HG02623 (cell line): Measurements from ENCODE around the gene GHDC.
"Not testable (repeated sequence)": the region's sequence is repeated elsewhere in the genome, so short reads cannot be mapped to it uniquely, and the experiment has no call there.

ENCODE experiments used
- ATAC-seq: cut with Tn5 transposase; IDR thresholded peaks from one replicate; pipeline ENCODE4 v1.9.1; 2021; ENCODE audit warnings: moderate library complexity; ENCODE audit not compliant: unreplicated experiment

GHDC gene, protein sequence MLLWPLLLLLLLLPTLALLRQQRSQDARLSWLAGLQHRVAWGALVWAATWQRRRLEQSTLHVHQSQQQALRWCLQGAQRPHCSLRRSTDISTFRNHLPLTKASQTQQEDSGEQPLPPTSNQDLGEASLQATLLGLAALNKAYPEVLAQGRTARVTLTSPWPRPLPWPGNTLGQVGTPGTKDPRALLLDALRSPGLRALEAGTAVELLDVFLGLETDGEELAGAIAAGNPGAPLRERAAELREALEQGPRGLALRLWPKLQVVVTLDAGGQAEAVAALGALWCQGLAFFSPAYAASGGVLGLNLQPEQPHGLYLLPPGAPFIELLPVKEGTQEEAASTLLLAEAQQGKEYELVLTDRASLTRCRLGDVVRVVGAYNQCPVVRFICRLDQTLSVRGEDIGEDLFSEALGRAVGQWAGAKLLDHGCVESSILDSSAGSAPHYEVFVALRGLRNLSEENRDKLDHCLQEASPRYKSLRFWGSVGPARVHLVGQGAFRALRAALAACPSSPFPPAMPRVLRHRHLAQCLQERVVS

DNA sequence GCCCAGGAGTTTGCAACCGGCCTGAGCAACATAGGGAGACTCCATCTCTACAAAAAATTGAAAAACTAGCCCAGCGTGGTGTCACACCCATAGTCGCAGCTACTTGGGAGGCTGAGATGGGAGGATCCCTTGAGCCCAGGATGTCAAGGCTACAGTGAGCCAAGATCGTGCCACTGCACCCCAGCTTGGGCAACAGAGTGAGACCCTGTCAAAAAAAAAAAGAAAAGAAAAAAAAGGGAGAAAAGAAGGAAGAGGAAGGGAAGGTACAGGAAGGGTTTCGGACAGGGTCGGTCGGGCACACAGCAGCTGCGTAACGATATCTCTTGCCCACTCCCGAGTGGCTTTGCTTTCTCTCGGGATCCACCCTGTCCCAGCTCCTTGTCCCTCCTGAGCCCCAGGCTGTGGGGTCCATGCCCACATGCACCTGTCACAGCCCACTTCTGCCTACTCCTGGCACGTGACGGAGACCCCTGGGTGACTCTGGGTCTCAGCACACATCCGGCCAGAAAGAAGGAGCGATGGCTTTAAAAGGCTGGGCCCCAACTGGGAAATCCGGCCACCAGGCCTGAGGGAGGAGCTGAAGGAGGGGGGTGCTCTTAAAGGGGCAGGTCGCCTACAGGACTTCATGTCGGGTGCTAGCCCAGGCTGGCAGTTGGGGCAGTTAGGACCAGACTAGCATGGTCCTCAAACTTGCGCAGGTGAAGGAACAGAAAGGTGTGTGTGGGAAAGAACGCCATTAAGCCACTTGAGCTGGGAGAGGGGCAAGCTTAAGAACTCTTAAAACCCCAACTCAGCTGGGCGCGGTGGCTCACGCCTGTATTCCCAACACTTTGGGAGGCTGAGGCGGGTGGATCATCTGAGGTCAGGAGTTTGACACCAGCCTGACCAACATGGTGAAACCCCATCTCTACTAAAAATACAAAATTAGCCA, at the start of gene GHDC:
Gene GHDC, minus strand, starts transcription at position 526 of the 931 bp plus-strand sequence. CDS start 913 bp downstream, outside the sequence.
- ATAC-seq: peak; percentile 86

DNA sequence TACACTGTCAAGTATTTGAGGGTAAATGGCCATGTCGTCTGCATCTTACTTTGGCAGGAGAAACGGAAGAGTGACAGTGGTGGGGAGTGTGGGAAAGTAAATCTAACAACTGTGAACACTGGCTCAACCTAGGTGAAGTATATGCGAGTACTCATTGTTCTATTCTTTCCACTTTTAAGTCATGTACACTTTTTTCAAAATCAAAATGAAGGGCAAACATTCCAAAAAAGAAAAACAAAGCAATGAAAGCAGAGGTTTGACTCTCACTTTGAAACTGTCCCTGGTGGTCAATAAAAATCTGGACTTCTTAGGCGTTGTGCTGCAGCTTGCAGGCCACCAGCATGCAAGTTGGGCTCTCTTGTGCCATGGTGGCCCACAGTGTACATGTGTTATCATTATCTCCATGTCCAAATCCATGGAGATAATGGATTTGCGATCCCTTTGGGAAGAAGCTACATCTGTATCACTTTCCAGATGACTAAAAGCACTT, 49.2 kb upstream of the GHDC start:
- ATAC-seq: no peak

DNA sequence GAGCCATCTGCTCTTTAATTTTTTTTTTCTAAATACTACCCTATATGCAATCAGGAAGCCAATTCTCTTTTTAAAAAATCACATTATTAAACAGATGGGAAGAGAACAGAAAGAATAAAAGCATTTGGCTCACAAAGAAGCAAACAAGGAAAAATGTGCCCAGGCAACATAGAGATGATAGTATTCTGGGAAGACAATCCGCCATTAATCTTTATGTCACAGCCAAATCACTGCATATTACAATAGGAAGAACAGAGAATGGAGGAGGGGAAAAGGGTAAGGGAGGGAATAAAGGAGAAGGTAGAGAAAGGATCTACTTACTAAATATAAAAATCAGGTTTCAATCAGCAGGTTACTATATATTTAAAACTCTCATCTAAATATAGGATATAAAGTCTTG, 47.6 kb upstream of the GHDC start:
- no peak for ATAC-seq

DNA sequence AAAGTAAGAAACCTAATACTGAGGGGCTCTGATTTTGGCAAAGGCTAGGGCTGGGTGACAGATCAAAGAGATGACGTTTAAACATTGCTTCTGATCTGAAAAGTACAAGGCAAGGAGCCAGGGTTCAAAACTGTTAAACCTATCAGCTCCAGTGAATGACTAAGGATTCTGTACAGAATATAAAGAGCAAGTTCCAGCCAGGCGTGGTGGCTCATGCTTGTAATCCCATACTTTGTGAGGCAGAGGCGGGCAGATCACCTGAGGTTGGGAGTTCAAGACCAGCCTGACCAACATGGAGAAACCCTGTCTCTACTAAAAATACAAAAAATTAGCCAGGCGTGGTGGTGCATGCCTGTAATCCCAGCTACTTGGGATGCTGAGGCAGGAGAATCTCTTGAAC, 46.6 kb upstream of the GHDC start:
- ATAC-seq: not testable (repeated sequence)

DNA sequence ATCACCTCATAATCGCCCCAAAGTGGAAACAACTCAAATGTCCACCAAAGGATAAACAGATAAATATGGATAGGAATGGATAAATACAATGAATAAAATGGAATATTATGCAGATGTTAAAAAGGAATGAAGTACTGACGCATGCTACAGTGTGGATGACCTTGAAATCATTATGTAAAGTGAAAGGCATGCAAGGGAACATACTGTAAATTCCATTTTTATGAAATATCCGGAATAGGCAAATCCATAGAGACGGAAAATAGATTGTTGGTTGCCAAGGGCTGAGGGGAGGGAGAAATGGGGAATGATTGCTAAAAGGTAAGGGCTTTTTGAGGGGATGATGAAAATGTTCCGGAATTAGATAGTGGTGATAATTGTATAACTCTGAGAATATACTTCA, 45.9 kb upstream of the GHDC start:
- no peak for ATAC-seq

DNA sequence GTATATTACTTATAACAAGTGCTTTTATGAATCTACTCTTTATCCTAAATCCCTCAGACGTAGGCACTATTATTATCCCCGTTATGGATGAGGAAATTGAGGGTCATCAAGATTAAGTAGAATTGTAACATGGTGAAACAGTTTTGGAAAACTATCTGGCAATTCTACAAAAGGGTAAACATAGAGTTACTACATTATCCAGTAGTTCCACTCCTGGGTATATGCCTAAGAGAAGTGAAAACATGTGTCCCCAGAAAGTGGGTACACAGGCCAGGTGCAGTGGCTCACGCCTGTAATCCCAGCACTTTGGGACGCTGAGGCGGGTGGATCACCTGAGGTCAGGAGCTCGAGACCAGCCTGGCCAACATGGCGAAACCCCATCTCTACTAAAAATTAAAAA, 45.3 kb upstream of the GHDC start:
- ATAC-seq: not testable (repeated sequence)

DNA sequence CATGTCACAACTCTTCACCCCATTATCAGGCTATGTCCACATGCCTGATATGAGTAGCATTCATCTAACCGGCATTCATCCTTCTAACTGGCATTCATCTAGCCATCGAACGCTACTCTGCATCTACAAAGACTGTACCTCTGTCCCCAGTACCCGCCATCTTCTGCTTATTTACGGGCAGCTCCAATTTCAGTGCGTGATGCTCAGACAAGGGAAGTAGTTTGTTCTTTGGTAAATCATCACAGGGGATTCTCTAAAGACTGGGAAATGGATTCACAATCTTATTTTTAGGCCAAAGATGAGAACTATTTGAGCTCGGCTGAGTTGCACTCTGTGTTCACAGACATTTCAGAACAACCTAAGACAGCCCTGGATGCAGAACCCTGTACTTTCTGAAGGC, 42.5 kb upstream of the GHDC start:
- ATAC-seq: no peak

DNA sequence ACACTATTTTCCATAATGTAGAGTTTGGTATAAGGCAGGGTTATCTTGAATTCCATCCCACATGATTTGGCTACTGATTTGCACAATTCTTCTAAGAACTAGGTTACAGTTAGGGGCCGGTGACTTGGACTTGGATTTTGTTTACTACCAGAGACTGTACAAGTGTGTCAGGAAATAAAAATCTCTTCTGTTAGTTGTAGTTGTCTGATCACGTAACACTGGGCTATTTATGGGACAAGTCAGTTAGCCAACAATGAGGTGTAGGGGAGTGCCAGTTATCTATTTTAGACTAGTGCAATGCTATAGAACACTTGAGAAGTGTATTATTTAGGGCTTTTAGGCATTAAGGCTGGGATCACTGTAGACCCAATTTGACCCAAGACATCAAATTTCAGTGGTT, 39.7 kb upstream of the GHDC start:
- ATAC-seq: no peak

DNA sequence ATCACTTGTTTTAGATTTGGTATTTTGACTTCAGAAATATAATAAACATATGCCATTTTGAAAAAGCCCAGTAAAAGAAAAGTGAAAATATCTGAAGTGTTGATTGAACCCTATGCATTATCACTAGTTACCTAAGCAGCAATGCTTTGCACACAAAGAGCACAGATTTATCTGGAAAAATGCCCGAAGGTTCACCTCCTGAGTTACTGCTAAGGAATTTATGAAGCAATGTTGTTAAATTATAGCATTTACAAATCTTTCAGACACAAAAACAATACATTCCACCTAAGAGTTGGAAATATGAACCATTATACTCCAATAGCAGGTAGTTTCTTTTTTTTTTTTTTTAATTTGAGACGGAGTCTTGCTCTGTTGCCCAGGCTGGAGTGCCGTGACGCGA, 38.9 kb upstream of the GHDC start:
- ATAC-seq: no peak

DNA sequence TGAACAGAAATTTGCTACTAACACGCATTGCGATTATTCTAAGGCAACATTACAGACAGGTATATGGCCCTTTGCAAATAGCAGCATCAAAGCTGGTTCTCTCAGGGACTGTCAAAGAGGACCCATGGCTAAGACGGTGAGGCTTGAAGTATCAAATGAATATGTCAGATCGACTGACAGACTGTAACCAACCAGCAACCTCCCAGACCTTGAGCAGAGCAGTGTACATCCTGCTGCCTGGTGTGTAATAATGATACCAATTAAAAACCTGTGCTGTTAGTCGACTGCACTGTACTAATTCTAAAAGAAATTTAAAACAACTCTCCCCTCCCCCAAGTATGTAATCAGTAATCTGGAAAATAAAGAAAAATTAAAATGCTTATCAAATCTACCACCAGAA, 35.9 kb upstream of the GHDC start:
- ATAC-seq: no peak

DNA sequence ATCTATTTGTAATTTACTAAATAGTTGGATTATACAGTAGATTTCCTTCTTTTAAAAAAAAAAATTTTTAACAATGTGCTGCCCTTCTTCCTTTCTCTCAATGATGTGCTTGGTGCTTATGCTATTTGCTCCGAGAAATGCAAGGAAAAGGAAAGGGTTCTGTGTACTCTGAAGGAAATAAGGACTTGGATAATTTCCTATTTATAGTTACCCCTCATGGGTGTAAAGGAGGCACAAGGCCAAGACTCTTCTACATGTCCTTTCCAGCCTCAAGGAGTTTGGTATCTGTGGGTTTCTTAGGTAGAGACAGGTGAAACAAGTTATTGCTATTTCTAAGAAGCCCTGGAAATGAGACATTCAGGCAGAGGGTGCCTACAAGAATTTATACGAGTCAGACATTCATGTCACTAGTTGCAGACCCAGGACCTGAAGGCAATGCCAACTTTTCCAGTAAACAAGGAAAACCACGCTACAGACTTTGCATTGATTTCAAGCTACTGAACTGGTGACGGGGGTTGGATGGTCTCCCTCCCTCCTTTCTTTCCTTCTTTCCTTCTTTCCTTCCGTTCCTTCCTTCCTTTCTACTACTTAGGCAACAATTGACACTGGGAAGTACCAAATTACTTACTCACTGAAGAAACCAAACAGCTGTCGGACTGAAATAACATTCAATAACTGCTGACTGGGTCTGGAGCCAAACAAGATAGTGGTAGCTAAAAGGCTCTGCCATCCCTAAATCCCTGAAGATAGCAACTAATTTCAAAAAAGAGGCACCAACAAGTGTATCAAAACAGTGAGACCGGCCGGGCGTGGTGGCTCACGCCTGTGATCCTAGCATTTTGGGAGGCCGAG, 33.8 kb upstream of the GHDC start:
- no peak for ATAC-seq

DNA sequence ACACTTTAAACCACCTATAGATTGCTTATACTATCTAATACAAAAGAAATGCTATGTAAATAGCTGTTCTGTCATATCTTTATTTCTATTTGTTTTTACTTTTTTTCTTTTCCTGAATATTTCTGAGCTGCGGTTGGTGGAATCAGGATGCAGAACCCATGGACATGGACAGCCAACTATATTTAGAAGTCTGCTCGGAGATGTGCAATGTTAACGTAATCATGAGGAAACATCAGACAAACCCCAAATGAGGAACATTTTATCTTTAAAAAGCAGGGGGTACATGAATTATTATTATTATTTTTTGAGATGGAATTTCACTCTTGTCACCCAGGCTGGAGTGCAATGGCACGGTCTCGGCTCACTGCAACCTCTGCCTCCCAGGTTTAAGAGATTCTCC, 31.4 kb upstream of the GHDC start:
- no peak for ATAC-seq

DNA sequence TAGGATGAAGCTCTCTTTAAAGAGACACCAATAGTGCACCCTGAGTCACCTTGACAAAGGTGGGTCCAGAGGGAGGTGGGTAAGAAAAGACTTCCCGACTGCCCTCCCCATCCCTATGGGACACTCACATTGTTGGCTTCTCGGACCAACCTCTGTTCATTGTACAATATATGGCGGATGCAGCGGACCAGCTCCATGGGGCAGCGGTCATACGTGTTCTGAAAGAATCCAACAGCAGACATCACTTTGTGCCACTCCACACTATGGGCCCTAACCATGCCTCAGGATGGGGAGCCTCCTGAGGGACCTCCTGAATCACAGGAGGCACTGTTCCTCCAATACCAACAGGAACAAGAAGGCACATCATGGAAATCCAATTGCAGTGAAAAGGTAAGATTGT, 30.4 kb upstream of the GHDC start:
- no peak for ATAC-seq

DNA sequence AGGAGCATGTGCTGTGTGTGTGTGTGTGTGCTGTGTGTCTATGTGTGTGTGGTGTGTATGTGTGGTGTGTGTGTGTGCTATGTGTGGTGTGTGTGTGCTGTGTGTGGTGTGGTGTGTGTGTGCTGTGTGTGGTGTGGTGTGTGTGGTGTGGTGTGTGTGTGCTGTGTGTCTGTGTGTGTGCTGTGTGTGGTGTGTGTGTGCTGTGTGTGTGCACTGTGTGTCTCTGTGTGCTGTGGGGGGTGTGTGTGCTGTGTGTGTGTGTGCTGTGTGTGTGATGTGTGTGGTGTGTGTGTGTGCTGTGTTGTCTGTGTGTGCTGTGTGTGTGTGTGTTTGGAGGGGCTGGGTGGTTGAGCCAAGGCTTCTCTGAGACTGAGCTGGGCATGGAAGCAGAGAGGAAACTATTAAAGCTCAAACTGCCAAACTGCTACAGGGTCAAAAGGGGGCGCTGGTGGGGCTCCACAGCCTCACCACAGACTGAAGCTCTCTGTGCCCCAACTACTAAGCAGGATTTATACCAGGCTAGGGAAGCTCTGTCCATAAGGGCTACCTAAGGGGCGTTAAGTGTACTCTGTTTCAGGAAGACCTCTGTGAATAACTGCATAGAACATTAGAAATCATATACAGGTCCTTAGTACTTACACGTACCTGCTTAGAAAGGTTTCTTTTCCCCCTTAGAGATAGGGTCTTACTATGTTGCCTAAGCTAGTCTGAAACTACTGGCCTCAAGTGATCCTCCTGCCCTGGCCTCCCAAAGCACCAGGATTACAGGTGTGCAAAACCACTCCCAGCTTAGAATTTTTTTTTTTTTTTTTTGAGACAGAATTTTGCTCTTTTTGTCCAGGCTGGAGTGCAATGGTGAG, 27.8 kb upstream of the GHDC start:
- no peak for ATAC-seq

DNA sequence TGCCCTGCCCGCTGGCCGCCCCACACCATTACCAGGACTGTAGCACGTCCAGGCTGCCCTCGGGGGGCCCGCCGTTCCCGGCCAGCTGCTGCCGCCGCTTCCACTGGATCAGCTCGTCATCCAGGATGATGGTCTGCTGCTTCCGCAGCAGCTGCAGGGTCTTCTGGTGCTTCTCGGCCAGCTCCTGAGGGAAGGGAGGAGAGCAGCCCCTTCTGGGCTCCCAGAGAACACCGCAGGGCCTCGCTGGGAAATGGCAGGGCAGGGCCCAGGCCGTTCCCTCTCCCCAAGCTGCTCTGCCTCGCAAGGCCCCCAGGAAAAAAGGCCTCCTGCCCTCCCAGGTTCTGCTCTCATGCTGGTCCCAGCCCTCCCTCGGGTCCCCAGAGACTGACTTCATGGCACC, 25.0 kb upstream of the GHDC start:
- not testable (repeated sequence) for ATAC-seq

DNA sequence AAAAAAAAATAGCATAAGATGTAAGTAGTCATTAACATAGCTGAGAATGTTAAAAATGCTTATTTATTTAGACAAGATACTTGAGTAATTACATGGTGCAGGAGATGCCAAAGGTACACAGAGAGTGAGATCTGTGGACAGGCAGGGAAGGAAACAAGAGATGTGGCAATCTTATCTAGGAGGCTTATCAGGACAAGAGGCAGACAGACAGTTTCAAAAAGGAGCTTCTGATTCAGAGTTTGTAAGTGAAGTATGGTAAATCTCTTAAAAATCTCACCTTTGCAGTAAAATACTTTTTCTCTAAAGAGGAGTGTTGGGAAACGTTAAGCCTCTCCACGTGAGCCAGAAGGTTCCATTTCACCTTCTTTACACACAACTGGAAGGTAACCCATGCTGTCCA, 19.9 kb upstream of the GHDC start:
- no peak for ATAC-seq

DNA sequence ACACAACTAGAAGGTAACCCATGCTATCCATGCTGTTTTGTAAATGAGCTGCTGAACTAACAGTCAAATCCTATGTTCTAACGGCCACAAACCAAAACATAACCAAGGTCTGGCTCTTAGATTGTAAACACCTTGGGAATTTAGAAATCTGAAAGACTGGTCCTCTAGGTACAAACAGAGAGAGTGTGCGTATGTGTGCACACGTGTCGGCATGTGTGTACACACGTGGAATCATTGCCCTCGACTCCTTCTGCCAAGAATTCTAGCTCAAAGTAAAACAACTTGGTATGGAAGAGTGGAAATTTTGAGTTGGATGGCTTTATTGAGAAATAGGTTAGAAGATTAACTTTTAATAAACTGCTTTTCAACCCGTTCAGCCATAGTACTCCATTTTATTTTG, 18.1 kb upstream of the GHDC start:
- ATAC-seq: no peak

DNA sequence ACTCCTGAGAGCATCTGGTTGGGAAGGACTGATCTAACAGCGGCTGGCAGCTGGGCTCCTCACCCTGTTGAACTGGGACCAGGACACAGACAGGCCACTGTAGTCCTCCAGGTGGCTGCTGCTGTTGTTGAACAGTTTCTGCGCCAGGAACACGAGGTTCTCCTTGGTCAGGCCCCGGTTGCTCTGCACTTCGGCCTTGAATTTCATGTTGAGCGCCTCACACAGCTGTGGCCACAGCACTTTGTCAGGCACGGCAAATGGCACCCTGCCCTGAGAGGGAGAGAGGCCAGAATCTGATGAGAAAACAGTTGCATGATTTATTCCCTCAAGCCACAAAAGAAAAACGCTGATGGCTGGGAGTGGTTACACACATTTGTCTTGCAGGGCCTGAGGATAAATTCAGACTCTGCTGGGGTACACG, 17.6 kb upstream of the GHDC start:
- not testable (repeated sequence) for ATAC-seq

DNA sequence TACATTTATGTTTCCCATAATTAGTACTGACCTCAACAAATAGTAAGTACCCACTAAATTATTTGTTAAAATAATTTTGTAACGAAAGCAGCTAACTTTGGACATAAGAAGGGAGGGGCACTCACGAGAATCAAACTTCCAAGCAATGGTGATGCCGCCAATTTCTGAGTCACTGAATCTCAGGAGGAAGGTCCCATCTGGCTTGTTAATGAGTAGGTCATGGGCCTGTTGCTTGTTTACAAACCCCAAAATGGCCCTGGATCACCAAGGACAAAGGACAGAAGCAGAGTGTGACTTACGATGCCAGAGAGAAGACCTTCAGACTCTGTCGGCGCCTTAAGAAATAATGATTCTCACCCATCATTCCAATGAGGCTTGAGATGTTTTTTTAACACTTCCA, 15.8 kb upstream of the GHDC start:
- ATAC-seq: no peak

DNA sequence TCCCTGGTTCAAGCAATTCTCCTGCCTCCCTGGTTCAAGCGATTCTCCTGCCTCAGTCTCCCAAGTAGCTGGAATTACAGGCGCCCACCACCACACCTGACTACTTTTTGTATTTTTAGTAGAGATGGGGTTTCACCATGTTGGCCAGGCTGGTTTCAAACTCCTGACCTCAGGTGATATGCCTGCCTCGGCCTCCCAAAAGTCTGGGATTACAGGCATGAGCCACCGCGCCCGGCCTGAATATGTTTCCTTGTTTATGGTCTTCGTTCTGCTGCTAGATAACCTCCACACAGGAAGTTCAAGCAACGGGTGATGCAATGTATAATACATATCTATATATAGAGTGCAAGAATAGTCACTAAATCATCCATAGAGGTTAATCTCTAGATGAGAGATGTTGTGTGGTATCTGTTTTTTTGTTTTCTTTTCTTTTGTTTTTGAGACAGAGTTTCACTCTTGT, 11.9 kb upstream of the GHDC start:
- not testable (repeated sequence) for ATAC-seq
